Measurements from ENCODE around the gene JPT1.
"Not testable (repeated sequence)": the region's sequence is repeated elsewhere in the genome, so short reads cannot be mapped to it uniquely, and the experiment has no call there.

JPT1 gene

GRCh38 chr17:75154195-75155106, at the start of gene JPT1:
TSS of gene JPT1 (minus strand) at chr17:75154512. CDS start at chr17:75154397, 115 bp downstream.
- DNase-seq (ENCODE audit: low spot score) = peak; percentile 98

GRCh38 chr17:75199886-75200618, 45.7 kb upstream of the JPT1 start:
- DNase-seq (ENCODE audit: low spot score) = no peak

GRCh38 chr17:75194879-75195278, 40.6 kb upstream of the JPT1 start:
- DNase-seq (ENCODE audit: low spot score) = no peak

GRCh38 chr17:75191584-75191983, 37.3 kb upstream of the JPT1 start:
- DNase-seq (ENCODE audit: low spot score) = no peak

- no peak for DNase-seq (ENCODE audit: low spot score)
Measured at GRCh38 chr17:75188614-75189013, 34.3 kb upstream of the JPT1 start.

GRCh38 chr17:75183999-75184884, 29.9 kb upstream of the JPT1 start:
- DNase-seq (ENCODE audit: low spot score) = no peak

- DNase-seq (ENCODE audit: low spot score) = peak; percentile 88
Measured at GRCh38 chr17:75182569-75183436, 28.5 kb upstream of the JPT1 start, which contains the start of gene SUMO2. TSS of gene SUMO2 (minus strand) at chr17:75182959. CDS start at chr17:75182834, 125 bp downstream.

- no peak for DNase-seq (ENCODE audit: low spot score)
Measured at GRCh38 chr17:75182319-75182568, 27.9 kb upstream of the JPT1 start.

- DNase-seq (ENCODE audit: low spot score) = peak; percentile 33
Measured at GRCh38 chr17:75181608-75182318, 27.5 kb upstream of the JPT1 start.

GRCh38 chr17:75181110-75181509, 26.8 kb upstream of the JPT1 start:
- DNase-seq (ENCODE audit: low spot score) = no peak

- no peak for DNase-seq (ENCODE audit: low spot score)
Measured at GRCh38 chr17:75178453-75178852, 24.1 kb upstream of the JPT1 start.

GRCh38 chr17:75176625-75177024, 22.3 kb upstream of the JPT1 start:
- DNase-seq (ENCODE audit: low spot score) = no peak

GRCh38 chr17:75174996-75175395, 20.7 kb upstream of the JPT1 start:
- no peak for DNase-seq (ENCODE audit: low spot score)

GRCh38 chr17:75173526-75173925, 19.2 kb upstream of the JPT1 start:
- no peak for DNase-seq (ENCODE audit: low spot score)

GRCh38 chr17:75168998-75169397, 14.7 kb upstream of the JPT1 start:
- no peak for DNase-seq (ENCODE audit: low spot score)

GRCh38 chr17:75164606-75165005, 10.3 kb upstream of the JPT1 start:
- not testable (repeated sequence) for DNase-seq (ENCODE audit: low spot score)

- no peak for DNase-seq (ENCODE audit: low spot score)
Measured at GRCh38 chr17:75163074-75163473, 8.8 kb upstream of the JPT1 start.

GRCh38 chr17:75160211-75160610, 5.9 kb upstream of the JPT1 start:
- no peak for DNase-seq (ENCODE audit: low spot score)

GRCh38 chr17:75159196-75160031, 5.1 kb upstream of the JPT1 start:
- no peak for DNase-seq (ENCODE audit: low spot score)

GRCh38 chr17:75158480-75158879, 4.2 kb upstream of the JPT1 start:
- DNase-seq (ENCODE audit: low spot score) = not testable (repeated sequence)
